IMR-90 (cell line): ENCODE measurements around the gene LCE4A. TPM values are rescaled to one million over a fixed set of nuclear protein-coding genes. Genes with fewer than 3 reads are reported as not detected.
A peak's percentile ranks its signal among the peaks of the same experiment; 100 is the strongest.

Source experiments
- ATAC-seq: fragments of 200-7000 bp; cut with Tn5 transposase; 2 replicates; pipeline ENCODE4 v1.9.1; 2020; ENCODE audit warnings: low read depth, mild to moderate bottlenecking, moderate library complexity
- BruUV-seq: library from RNA; stranded (reverse); fragments of 400-500 nt; replicated peaks from 2 replicates; lab custom pipeline; 2021; lab: Mats Ljungman, UMichigan
- CTCF ChIA-PET: fragments of 300-600 bp; formaldehyde crosslinking; extraction: SDS; loops from one replicate; lab custom pipeline; 2021; ENCODE audit warnings: antibody characterized with exemption; lab: Yijun Ruan, JAX
- POLR2A ChIA-PET: fragments of 300-600 bp; sonication (Branson Sonifier 250); formaldehyde crosslinking; loops from one replicate; lab custom pipeline; 2022; ENCODE audit warnings: antibody characterized with exemption; ENCODE audit not compliant: unreplicated experiment; lab: Charles Lee
- DNase-seq: peaks from one replicate; pipeline ENCODE4 v3.0.0; 2013
- H2AFZ ChIP-seq: replicated peaks from 2 replicates; pipeline ENCODE3; 2013; ENCODE audit warnings: low read length, mild to moderate bottlenecking; ENCODE audit not compliant: poor library complexity
- H2AK5ac ChIP-seq: 2 replicates; pipeline ENCODE4 v1.6.1; 2013; ENCODE audit warnings: low read depth, low read length, inconsistent platforms
- H2AK9ac ChIP-seq: replicated peaks from 2 replicates; pipeline ENCODE3; 2013; ENCODE audit warnings: mild to moderate bottlenecking, low read depth, low read length, moderate library complexity; ENCODE audit not compliant: poor library complexity
- H2BK120ac ChIP-seq: 2 replicates; pipeline ENCODE4 v1.6.1; 2013; ENCODE audit warnings: low read depth, low read length, inconsistent platforms
- H2BK15ac ChIP-seq: 3 replicates; pipeline ENCODE4 v1.6.1; 2013; ENCODE audit warnings: low read depth, low read length, inconsistent platforms
- H2BK20ac ChIP-seq: 2 replicates; pipeline ENCODE4 v1.6.1; 2013; ENCODE audit warnings: low read depth, mild to moderate bottlenecking, inconsistent platforms, low read length, moderate library complexity
- H2BK5ac ChIP-seq: 2 replicates; pipeline ENCODE4 v1.6.1; 2013; ENCODE audit warnings: mild to moderate bottlenecking, low read depth, low read length, inconsistent platforms; ENCODE audit not compliant: poor library complexity, severe bottlenecking
- H3K14ac ChIP-seq: replicated peaks from 2 replicates; pipeline ENCODE4 v1.6.1; 2013; ENCODE audit warnings: low read depth, low read length, inconsistent platforms
- H3K18ac ChIP-seq: 2 replicates; pipeline ENCODE4 v1.6.1; 2013; ENCODE audit warnings: low read depth, low read length, control low read depth
- H3K23ac ChIP-seq: 2 replicates; pipeline ENCODE4 v1.6.1; 2013; ENCODE audit warnings: low read depth, low read length, inconsistent platforms
- H3K27ac ChIP-seq: 2 replicates; pipeline ENCODE4 v1.5.1; 2013; ENCODE audit warnings: mild to moderate bottlenecking, control low read depth, low read length; ENCODE audit not compliant: insufficient read depth
- H3K27me3 ChIP-seq: 2 replicates; pipeline ENCODE4 v1.6.1; 2013; ENCODE audit warnings: low read length; ENCODE audit not compliant: control insufficient read depth, insufficient read depth
- H3K36me3 ChIP-seq: 2 replicates; pipeline ENCODE4 v1.6.1; 2013; ENCODE audit warnings: low read length, mixed read lengths; ENCODE audit not compliant: control insufficient read depth, insufficient read depth
- H3K4ac ChIP-seq: 2 replicates; pipeline ENCODE4 v1.6.1; 2013; ENCODE audit warnings: low read depth, low read length, inconsistent platforms
- H3K4me1 ChIP-seq: 2 replicates; pipeline ENCODE4 v1.6.1; 2013; ENCODE audit warnings: low read length, mixed read lengths; ENCODE audit not compliant: control insufficient read depth, insufficient read depth
- H3K4me2 ChIP-seq: 2 replicates; pipeline ENCODE4 v1.6.1; 2013; ENCODE audit warnings: low read depth, mild to moderate bottlenecking, control low read depth, low read length, moderate library complexity
- H3K4me3 ChIP-seq: 2 replicates; pipeline ENCODE4 v1.5.1; 2013; ENCODE audit warnings: low read depth, mild to moderate bottlenecking, control low read depth, low read length, moderate library complexity; ENCODE audit not compliant: insufficient read depth
- H3K56ac ChIP-seq: 2 replicates; pipeline ENCODE4 v1.6.1; 2013; ENCODE audit warnings: low read length, inconsistent platforms; ENCODE audit not compliant: insufficient read depth; ENCODE audit errors: extremely low read depth
- H3K79me1 ChIP-seq, 2 experiments: 2 replicates each; pipeline ENCODE4 v1.6.1; 2013; ENCODE audit warnings: low read length in 2 of 2, inconsistent platforms in 1 of 2, low read depth in 1 of 2
- H3K9ac ChIP-seq: 2 replicates; pipeline ENCODE4 v1.6.1; 2013; ENCODE audit warnings: low read depth, low read length, control low read depth
- H3K9me1 ChIP-seq: 2 replicates; pipeline ENCODE4 v1.6.1; 2013; ENCODE audit warnings: low read length, inconsistent platforms; ENCODE audit not compliant: insufficient read depth
- H3K9me3 ChIP-seq: 2 replicates; pipeline ENCODE4 v1.6.1; 2013; ENCODE audit warnings: low read length; ENCODE audit not compliant: control insufficient read depth, insufficient read depth
- H4K20me1 ChIP-seq: 2 replicates; pipeline ENCODE4 v1.6.1; 2013; ENCODE audit warnings: low read length, inconsistent platforms; ENCODE audit not compliant: insufficient read depth
- H4K5ac ChIP-seq: 2 replicates; pipeline ENCODE4 v1.6.1; 2013; ENCODE audit warnings: mild to moderate bottlenecking, low read depth, low read length, control low read depth
- H4K8ac ChIP-seq, 2 experiments: 2 replicates each; pipeline ENCODE4 v1.6.1; 2013; ENCODE audit warnings: low read depth in 2 of 2, low read length in 2 of 2, control low read depth in 1 of 2, inconsistent platforms in 1 of 2
- H4K91ac ChIP-seq: 2 replicates; pipeline ENCODE4 v1.6.1; 2013; ENCODE audit warnings: low read depth, low read length, inconsistent platforms; ENCODE audit not compliant: insufficient read depth
- BHLHE40 ChIP-seq: fragments of 150-350 bp; IDR thresholded peaks from 2 replicates; pipeline ENCODE4 v1.6.1; 2016; ENCODE audit warnings: mild to moderate bottlenecking, low read depth, low read length
- SMC3 ChIP-seq: fragments of 150-350 bp; IDR thresholded peaks from 2 replicates; pipeline ENCODE4 v1.6.1; 2016; ENCODE audit warnings: low read depth, mild to moderate bottlenecking, antibody characterized with exemption, low read length, moderate library complexity
- WGBS, 2 experiments: methylation state at CpG; one replicate each; pipeline versions ENCODE4 v1.1.5 to v1.1.7; 2013; ENCODE audit warnings: missing lambda C conversion rate in 2 of 2; ENCODE audit not compliant: insufficient read length in 1 of 2; ENCODE audit errors: extremely low coverage in 2 of 2; 5-methylcytosine and 5-hydroxymethylcytosine counted together
- dilution Hi-C: fragments of 300-500 bp; cut with HindIII; formaldehyde crosslinking; loops from one replicate; pipeline ENCODE4 v1.14.3; 2018; ENCODE audit warnings: low sequenced_read_pairs; ENCODE audit not compliant: unreplicated experiment
- in situ Hi-C: fragments of 300-500 bp; cut with MboI; formaldehyde crosslinking; loops from 3 replicates; pipeline ENCODE4 v1.14.3; 2019; ENCODE audit warnings: low sequenced_read_pairs, inconsistent platforms, mixed read lengths
- intact Hi-C: fragments of 100-400 bp; cut with micrococcal nuclease; formaldehyde crosslinking; loops from 2 replicates; pipeline ENCODE4 v1.10.0; 2022
- polyA plus RNA-seq, 3 experiments: library from polyadenylated mRNA; depleted of rRNA; stranded (reverse); fragments of >200 nt; gene quantifications; 2 replicates each; pipeline ENCODE4 v1.2.3, GENCODE V29; 2012; ENCODE audit warnings: low replicate concordance in 1 of 3
- total RNA-seq: library from RNA; depleted of rRNA; stranded (reverse); fragments of >200 nt; gene quantifications from 2 replicates; pipeline ENCODE4 v1.2.3, GENCODE V29; 2012

Gene LCE4A
- total and polyA plus RNA-seq, 2 of the 4 experiments (the other 2 are of a cell fraction): not detected

DNA sequence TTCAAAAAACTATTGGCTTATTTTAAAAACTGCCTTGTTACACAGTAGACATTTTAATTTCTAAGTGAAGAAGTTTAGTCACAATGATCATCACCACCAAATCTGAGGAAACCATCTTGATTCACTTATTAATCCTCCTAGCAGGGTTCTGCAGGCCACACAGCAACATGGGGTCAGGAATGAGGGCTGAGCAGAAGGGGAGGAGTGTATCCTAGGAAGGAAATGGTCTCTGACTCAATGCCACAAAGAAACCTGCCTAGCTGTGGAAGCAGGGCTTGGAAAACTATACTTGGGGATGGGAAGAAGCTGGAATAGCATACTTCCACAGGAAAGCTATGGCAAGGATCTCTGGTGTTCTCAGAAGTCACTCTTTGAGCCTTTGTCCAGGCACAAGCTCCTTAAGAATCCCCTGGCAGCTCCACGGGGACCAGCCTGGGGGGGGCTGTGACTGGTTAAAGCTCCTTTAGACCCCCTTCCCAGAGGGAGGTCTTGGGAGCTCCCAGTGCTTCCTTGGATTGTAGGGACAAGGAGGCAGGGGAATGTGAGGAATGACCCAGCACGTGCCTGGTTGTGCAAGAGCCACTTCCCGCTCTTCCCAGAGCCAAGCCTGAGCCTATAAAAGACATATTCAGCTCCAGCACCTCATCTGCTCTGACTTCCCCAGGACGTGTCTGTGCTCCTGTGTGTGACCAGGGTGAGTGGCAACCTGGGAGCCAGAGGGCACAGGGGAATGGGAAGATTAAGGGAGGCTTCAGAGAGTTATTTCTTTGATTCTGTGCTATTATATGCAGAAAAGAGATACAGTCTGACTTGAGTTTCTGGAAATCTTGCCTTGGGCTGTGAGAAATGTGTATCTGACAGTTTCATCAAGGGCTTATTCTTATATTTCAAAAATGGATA lies 10.0 kb upstream of the LCE4A start, which contains the start of gene LCE2A:
Gene LCE2A (plus strand): TSS at position 645 of the 900 bp plus-strand sequence. CDS start 557 bp downstream, outside the sequence.
- no peaks in the 10 kb centered on the region for H3K79me1 ChIP-seq
- no peaks in the 10 kb centered on the region for H3K9me3 ChIP-seq
- DNase-seq (no peak), ATAC-seq (no peak)
- POLR2A ChIA-PET: no interaction called here
- no peak within 1 kb of the TSS for H3K4me2 ChIP-seq
- no peak within 1 kb of the TSS; the same call in 1 of the 2 replicates for H3K18ac ChIP-seq
- H4K5ac ChIP-seq: no peak within 1 kb of the TSS
- H3K36me3 ChIP-seq: no peaks in the 10 kb centered on the region
- no peak within 1 kb of the TSS for H4K8ac ChIP-seq
- H3K9me1 ChIP-seq: no peaks in the 10 kb centered on the region
- CTCF ChIA-PET: no interaction called here
- H3K27me3 ChIP-seq: no peaks in the 10 kb centered on the region
- no peak within 1 kb of the TSS for H3K27ac ChIP-seq
- intact Hi-C loops (no loop called here), dilution Hi-C loops (no loop called here), in situ Hi-C loops (no loop called here)
- no peak within 1 kb of the TSS for H3K4ac ChIP-seq
- H3K56ac ChIP-seq: no peak within 1 kb of the TSS
- BruUV-seq: no TSS peak
- H2BK15ac ChIP-seq: no peak within 1 kb of the TSS
- WGBS, 2 experiments: no CpG with 5 or more reads among the region's 4 CpGs
- H3K14ac ChIP-seq: no peak within 1 kb of the TSS
- TF ChIP-seq BHLHE40: peak; percentile 69; the same call in 1 of the 2 replicates
- no peak for TF ChIP-seq SMC3
- no peak within 1 kb of the TSS for H2BK5ac ChIP-seq
- no peak within 1 kb of the TSS for H3K23ac ChIP-seq
- H2AFZ ChIP-seq: peak within 1 kb of the TSS; percentile 58
- H3K4me1 ChIP-seq: no peaks in the 10 kb centered on the region; the same call in 1 of the 2 replicates
- no peak within 1 kb of the TSS for H4K91ac ChIP-seq
- H2BK20ac ChIP-seq: no peak within 1 kb of the TSS; the same call in 1 of the 2 replicates
- no peak within 1 kb of the TSS for H2BK120ac ChIP-seq
- no peaks in the 10 kb centered on the region for H4K20me1 ChIP-seq
- no peak within 1 kb of the TSS for H3K9ac ChIP-seq
- H2AK5ac ChIP-seq: no peak within 1 kb of the TSS
- no peak within 1 kb of the TSS for H3K4me3 ChIP-seq
- no peak within 1 kb of the TSS for H2AK9ac ChIP-seq
